Activated T-cell treated with anti-CD3 and anti-CD28 coated beads, Interleukin-2, amount 50 U/mL, for 48 hours (primary cell): Measurements from ENCODE around the gene NSUN6.

Experiments used
- DNase-seq, 2 experiments: peaks; one replicate each; pipeline ENCODE4 v3.0.0-alpha.2; 2020

The NSUN6 gene

GRCh38 chr10:18497806-18498369 lies 153.5 kb downstream of the NSUN6 start:
- no peak for DNase-seq
